Measurements from ENCODE around the gene PPIL4.
A peak's percentile ranks its signal among the peaks of the same experiment; 100 is the strongest.

Gene PPIL4

DNA sequence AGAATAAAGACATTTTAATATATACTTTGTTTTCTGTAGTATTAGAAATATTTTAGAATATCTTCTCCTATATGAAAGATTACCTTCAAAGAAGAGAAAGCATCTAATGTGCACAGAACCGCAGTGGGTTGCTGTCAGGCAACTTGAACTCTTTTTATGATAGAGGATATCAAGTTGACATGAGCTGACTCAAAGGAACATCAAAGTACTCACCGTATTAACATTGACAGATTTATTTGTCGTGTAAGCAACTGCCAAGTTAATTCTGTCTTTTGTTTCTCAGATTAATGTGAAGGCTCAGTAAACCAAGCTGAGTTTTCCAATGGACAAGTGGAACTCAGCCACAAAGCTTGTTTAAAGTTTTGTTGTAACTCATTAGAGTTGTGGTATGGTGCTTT, 18.1 kb upstream of the PPIL4 start:
- Histone ChIP-seq H3K4me3 (ENCODE audit: low read length) (no peak overlapping the region), H3K9me3 (ENCODE audit: control insufficient read depth, low read length) (no peaks in the 10 kb centered on the region), H3K36me3 (ENCODE audit: control insufficient read depth, insufficient read depth, low read length, severe bottlenecking) (no peaks in the 10 kb centered on the region), H3K27me3 (replicated peaks; ENCODE audit: control insufficient read depth, insufficient read depth, low read length) (no peaks in the 10 kb centered on the region), H3K4me1 (ENCODE audit: control insufficient read depth, insufficient read depth, low read length) (peaks cover 16% of the 10 kb centered on the region), H3K9ac (ENCODE audit: low read length) (no peak overlapping the region)
- no peak for DNase-seq (ENCODE audit: low read depth)

DNA sequence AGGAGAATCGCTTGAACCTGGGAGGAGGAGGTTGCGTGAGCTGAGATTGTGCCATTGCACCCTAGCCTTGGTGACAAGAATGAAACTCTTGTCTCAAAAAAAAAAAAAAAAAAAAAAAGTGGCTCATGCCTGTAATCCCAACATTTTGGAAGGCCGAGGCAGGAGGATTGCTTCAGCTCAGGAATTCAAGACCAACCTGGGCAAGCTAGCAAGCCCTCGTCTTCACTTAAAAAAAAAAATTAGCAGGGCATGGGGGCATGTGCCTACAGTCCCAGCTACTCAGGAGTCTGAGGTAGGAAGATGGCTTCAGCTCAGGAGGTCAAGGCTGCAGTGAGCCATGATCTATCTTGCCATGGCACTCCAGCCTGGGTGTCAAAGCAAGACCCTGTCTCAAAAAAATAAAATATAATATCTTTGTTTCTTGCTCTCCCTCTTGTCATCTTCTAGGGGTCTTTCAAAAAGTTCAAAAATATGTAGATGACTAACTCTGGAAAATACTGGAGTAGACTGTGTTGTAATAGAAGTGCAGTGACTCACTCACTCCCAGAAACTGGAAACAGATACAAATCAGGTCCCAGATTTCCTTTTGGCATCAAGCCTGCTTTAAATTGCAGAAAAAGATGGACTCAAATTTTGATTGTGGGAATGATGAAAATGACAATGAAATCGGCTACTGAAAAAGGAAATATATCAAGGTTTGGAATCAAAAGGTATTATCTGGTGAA, 17.5 kb upstream of the PPIL4 start:
- Histone ChIP-seq H3K4me3 (ENCODE audit: low read length) (no peak overlapping the region), H3K27me3 (replicated peaks; ENCODE audit: control insufficient read depth, insufficient read depth, low read length) (no peaks in the 10 kb centered on the region), H3K9me3 (ENCODE audit: control insufficient read depth, low read length) (no peaks in the 10 kb centered on the region), H3K4me1 (ENCODE audit: control insufficient read depth, insufficient read depth, low read length) (peaks cover 16% of the 10 kb centered on the region), H3K9ac (ENCODE audit: low read length) (no peak overlapping the region), H3K36me3 (ENCODE audit: control insufficient read depth, insufficient read depth, low read length, severe bottlenecking) (no peaks in the 10 kb centered on the region)
- peak; percentile 89 for DNase-seq (ENCODE audit: low read depth)

DNA sequence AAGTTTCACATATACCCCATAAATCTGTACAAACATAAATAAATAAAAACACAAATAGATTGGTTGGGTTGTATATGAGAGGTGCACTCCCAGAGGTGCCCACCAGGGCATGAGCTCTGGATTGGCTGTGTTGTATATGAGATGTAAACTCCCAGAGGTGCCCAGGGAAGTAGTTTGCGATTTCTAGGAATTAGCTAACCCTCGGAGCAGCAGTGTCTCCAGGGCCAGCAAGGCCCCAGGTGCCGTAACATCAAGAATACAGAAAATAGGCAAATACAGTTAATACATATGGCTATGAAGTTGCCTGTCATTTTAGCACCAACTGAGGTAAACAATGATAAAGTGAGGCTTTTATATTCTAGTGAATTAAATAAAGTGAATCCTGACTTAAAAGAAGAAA, 14.9 kb upstream of the PPIL4 start:
- Histone ChIP-seq H3K27me3 (replicated peaks; ENCODE audit: control insufficient read depth, insufficient read depth, low read length) (no peaks in the 10 kb centered on the region), H3K9me3 (ENCODE audit: control insufficient read depth, low read length) (no peaks in the 10 kb centered on the region)
- peak; percentile 22 for DNase-seq (ENCODE audit: low read depth)

DNA sequence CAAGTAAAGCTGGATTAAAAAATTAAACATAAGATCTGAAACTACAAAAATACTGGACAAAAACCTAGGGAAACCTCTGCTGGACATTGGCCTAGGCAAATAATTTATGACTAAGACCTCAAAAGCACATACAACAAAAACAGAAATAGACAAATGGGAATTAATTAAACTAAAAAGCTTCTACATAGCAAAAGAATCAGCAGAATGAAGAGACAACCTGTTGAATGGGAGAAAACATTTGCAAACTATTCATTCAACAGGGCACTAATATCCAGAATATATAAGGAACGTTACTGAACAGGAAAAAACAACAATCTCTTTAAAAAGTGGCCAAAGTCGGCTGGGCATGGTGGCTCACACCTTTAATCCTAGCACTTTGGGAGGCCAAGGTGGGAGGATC, 13.5 kb upstream of the PPIL4 start:
- no peak overlapping the region for H3K9ac ChIP-seq (ENCODE audit: low read length)
- peaks cover 8% of the 10 kb centered on the region for H3K4me1 ChIP-seq (ENCODE audit: control insufficient read depth, insufficient read depth, low read length)
- H3K36me3 ChIP-seq (ENCODE audit: control insufficient read depth, insufficient read depth, low read length, severe bottlenecking): no peaks in the 10 kb centered on the region
- no peak overlapping the region for H3K4me3 ChIP-seq (ENCODE audit: low read length)
- no peak for DNase-seq (ENCODE audit: low read depth)
- H3K27me3 ChIP-seq (replicated peaks; ENCODE audit: control insufficient read depth, insufficient read depth, low read length): no peaks in the 10 kb centered on the region
- H3K9me3 ChIP-seq (ENCODE audit: control insufficient read depth, low read length): no peaks in the 10 kb centered on the region

More for the DNA sequence above, 14.9 kb upstream of the PPIL4 start:
- Histone ChIP-seq H3K9ac (ENCODE audit: low read length) (no peak overlapping the region), H3K4me1 (ENCODE audit: control insufficient read depth, insufficient read depth, low read length) (peaks cover 10% of the 10 kb centered on the region), H3K4me3 (ENCODE audit: low read length) (no peak overlapping the region), H3K36me3 (ENCODE audit: control insufficient read depth, insufficient read depth, low read length, severe bottlenecking) (no peaks in the 10 kb centered on the region)

DNA sequence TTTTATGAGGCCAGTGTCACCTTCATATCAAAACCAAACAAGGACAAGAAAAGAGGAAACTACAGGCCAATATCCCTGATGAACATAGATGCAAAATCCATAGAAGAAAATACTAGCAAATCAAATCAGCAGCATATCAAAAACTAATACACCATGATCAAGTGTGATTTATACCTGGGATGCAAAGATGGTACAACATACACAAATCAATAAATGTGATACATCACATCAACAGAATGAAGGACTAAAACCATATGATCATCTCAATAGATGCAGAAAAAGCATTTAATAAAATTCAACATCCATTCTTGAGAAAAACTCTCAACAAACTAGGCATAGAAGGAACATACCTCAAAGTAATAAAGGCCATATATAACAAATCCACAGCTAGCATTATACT, 12.2 kb upstream of the PPIL4 start:
- no peak for DNase-seq (ENCODE audit: low read depth)
- H3K4me1 ChIP-seq (ENCODE audit: control insufficient read depth, insufficient read depth, low read length): peaks cover under 1% of the 10 kb centered on the region
- no peak overlapping the region for H3K9ac ChIP-seq (ENCODE audit: low read length)
- H3K9me3 ChIP-seq (ENCODE audit: control insufficient read depth, low read length): no peaks in the 10 kb centered on the region
- H3K36me3 ChIP-seq (ENCODE audit: control insufficient read depth, insufficient read depth, low read length, severe bottlenecking): no peaks in the 10 kb centered on the region
- H3K27me3 ChIP-seq (replicated peaks; ENCODE audit: control insufficient read depth, insufficient read depth, low read length): no peaks in the 10 kb centered on the region
- H3K4me3 ChIP-seq (ENCODE audit: low read length): no peak overlapping the region

DNA sequence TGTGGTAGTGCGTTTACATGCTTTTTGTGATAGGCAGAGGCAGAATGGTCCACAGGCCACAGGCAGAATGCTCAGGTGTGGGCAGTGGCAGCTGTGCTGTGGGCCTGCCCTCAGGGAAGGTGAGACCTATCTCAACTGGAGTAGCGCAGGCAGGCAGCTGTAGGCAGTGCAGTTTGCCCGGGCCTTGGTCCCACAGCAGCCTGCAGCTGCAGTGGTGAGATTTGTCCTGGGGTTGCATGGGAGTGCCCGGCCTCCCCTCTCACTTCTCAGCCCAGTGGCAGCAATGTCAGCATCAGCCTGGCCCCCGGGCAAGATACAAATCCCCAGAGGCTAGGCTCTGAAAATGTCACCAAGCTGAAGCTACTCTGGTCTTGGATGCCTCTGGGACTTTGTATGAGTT, 6.1 kb upstream of the PPIL4 start:
- no peaks in the 10 kb centered on the region for H3K27me3 ChIP-seq (replicated peaks; ENCODE audit: control insufficient read depth, insufficient read depth, low read length)
- no peak for DNase-seq (ENCODE audit: low read depth)
- no peak overlapping the region for H3K4me3 ChIP-seq (ENCODE audit: low read length)

DNA sequence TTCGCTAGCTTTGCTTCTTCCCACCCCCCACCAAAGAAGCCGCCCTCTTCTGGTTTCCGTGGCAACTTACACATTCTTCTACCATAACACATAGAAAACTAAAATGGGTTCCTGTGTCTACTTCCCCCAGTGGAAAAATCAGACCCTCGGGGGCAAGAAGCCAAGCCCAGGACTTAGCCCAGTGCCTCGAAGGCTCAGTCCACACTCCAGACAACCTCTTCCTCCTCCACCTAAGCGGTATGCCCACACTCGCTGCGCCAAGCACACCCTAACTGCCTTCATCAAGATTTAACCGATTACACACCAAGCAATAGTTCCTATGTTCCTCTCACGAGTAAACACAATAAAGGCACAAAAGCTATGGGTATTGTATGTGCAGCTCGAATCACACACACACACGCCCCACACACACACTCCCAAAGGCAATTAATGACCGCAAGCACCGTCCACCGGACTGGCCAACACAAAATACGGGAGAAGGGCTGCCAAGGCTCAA, 537 bp downstream of the PPIL4 start:
- H3K4me3 ChIP-seq (ENCODE audit: low read length): peak overlapping the region; percentile 99
- H3K9ac ChIP-seq (ENCODE audit: low read length): peak overlapping the region; percentile 100
- no peaks in the 10 kb centered on the region for H3K27me3 ChIP-seq (replicated peaks; ENCODE audit: control insufficient read depth, insufficient read depth, low read length)
- DNase-seq (ENCODE audit: low read depth): peak; percentile 87
- peaks cover 26% of the 10 kb centered on the region for H3K4me1 ChIP-seq (ENCODE audit: control insufficient read depth, insufficient read depth, low read length)
- peaks cover under 1% of the 10 kb centered on the region for H3K36me3 ChIP-seq (ENCODE audit: control insufficient read depth, insufficient read depth, low read length, severe bottlenecking)
- H3K9me3 ChIP-seq (ENCODE audit: control insufficient read depth, low read length): no peaks in the 10 kb centered on the region

More for the DNA sequence above, 6.1 kb upstream of the PPIL4 start:
- Histone ChIP-seq H3K9me3 (ENCODE audit: control insufficient read depth, low read length) (no peaks in the 10 kb centered on the region), H3K9ac (ENCODE audit: low read length) (no peak overlapping the region), H3K36me3 (ENCODE audit: control insufficient read depth, insufficient read depth, low read length, severe bottlenecking) (no peaks in the 10 kb centered on the region), H3K4me1 (ENCODE audit: control insufficient read depth, insufficient read depth, low read length) (no peaks in the 10 kb centered on the region)

DNA sequence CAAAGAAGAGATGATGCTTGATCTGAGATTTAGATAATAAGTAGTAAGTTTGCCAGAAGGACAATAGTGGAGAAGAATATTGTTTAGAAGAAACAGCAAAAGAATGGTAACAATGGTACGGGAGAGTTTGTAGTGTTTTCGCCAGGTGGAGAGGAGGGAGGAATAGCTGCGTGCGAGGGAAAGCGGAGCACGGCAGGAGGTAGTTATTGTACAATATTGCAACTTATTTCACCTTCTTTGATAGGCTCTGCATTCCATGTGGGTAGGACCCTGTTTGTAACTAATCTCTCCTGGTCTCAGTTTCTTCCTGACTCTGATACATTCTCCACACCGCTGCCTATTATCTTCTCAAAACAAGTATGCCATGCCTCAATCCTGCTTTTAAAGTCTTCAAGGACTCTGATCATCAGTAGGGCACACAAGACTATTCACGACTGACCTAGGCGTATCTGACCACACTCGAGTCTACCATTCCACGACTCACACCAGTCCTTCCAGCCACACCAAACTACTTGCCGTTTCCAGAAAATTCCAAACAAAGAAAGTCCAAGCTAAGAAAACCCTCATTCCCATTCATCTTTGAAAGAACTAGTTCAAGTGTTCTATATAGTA, 1.1 kb downstream of the PPIL4 start:
- H3K36me3 ChIP-seq (ENCODE audit: control insufficient read depth, insufficient read depth, low read length, severe bottlenecking): peaks cover 6% of the 10 kb centered on the region
- peaks cover 26% of the 10 kb centered on the region for H3K4me1 ChIP-seq (ENCODE audit: control insufficient read depth, insufficient read depth, low read length)
- H3K4me3 ChIP-seq (ENCODE audit: low read length): peak overlapping the region; percentile 99
- H3K27me3 ChIP-seq (replicated peaks; ENCODE audit: control insufficient read depth, insufficient read depth, low read length): no peaks in the 10 kb centered on the region
- no peaks in the 10 kb centered on the region for H3K9me3 ChIP-seq (ENCODE audit: control insufficient read depth, low read length)
- peak overlapping the region; percentile 100 for H3K9ac ChIP-seq (ENCODE audit: low read length)
- DNase-seq (ENCODE audit: low read depth): peak; percentile 34

DNA sequence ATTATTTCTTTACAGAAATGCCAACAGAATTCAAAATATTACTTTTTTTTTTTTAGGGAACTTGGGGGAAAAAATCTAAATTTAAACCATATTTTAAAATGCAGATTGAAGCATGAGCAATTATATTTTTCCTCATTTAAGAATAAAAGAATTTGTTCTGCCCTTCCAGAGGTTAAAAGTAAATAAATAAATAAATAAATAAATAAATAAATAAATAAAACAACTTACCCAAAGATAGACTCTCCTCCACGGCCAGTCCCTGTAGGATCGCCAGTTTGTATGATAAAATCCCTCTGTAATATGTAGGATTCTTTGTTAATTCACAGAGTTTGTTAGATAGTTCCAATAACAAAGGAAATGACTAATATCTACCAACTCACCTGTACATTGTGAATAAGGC, 4.7 kb downstream of the PPIL4 start:
- Histone ChIP-seq H3K4me3 (ENCODE audit: low read length) (no peak overlapping the region), H3K36me3 (ENCODE audit: control insufficient read depth, insufficient read depth, low read length, severe bottlenecking) (peaks cover 39% of the 10 kb centered on the region), H3K9me3 (ENCODE audit: control insufficient read depth, low read length) (no peaks in the 10 kb centered on the region), H3K9ac (ENCODE audit: low read length) (no peak overlapping the region), H3K27me3 (replicated peaks; ENCODE audit: control insufficient read depth, insufficient read depth, low read length) (no peaks in the 10 kb centered on the region), H3K4me1 (ENCODE audit: control insufficient read depth, insufficient read depth, low read length) (peaks cover 26% of the 10 kb centered on the region)
- no peak for DNase-seq (ENCODE audit: low read depth)

DNA sequence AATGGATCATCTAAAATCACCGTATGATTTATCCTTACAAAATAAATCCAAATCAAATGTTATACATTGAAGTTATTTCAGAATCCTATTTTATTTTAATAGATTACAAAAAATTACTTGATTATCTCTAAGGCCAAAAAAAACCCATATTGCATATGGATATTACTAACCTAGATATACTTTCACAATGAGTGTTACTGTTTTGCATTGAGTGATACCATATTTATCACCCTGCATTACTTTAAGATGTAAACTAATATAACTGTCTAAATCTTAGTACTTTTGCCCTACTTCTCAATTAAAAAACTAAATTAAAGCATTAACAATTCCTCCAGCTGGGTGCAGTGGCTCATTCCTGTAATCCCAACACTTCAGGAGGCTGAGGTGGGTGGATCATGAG, 11.1 kb downstream of the PPIL4 start:
- Histone ChIP-seq H3K36me3 (ENCODE audit: control insufficient read depth, insufficient read depth, low read length, severe bottlenecking) (peaks cover 90% of the 10 kb centered on the region), H3K27me3 (replicated peaks; ENCODE audit: control insufficient read depth, insufficient read depth, low read length) (no peaks in the 10 kb centered on the region), H3K9ac (ENCODE audit: low read length) (no peak overlapping the region), H3K4me3 (ENCODE audit: low read length) (no peak overlapping the region), H3K9me3 (ENCODE audit: control insufficient read depth, low read length) (no peaks in the 10 kb centered on the region), H3K4me1 (ENCODE audit: control insufficient read depth, insufficient read depth, low read length) (no peaks in the 10 kb centered on the region)
- DNase-seq (ENCODE audit: low read depth): no peak

DNA sequence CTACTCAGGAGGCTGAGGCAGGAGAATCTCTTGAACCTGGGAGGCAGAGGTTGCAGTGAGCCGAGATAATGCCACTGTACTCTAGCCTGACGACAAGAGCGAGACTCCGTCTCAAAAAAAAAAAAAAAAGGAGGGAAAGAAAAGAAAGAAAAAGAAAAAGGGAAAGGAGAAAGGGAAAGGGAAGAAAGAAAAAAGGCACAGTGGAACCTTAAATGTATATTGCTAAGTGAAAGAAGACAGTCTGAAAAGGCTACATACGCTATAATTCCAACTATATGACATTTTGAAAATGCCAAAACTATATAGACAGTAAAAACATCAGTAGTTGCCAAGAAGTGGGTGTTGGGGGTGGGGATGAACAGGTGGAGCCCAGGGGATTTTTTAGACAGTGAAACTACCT, 16.2 kb downstream of the PPIL4 start:
- no peak overlapping the region for H3K9ac ChIP-seq (ENCODE audit: low read length)
- DNase-seq (ENCODE audit: low read depth): no peak
- peaks cover 91% of the 10 kb centered on the region for H3K36me3 ChIP-seq (ENCODE audit: control insufficient read depth, insufficient read depth, low read length, severe bottlenecking)
- H3K4me1 ChIP-seq (ENCODE audit: control insufficient read depth, insufficient read depth, low read length): no peaks in the 10 kb centered on the region
- H3K4me3 ChIP-seq (ENCODE audit: low read length): no peak overlapping the region
- no peaks in the 10 kb centered on the region for H3K9me3 ChIP-seq (ENCODE audit: control insufficient read depth, low read length)
- H3K27me3 ChIP-seq (replicated peaks; ENCODE audit: control insufficient read depth, insufficient read depth, low read length): no peaks in the 10 kb centered on the region
